ELF-1 (cell line): ENCODE results near the gene FGD5.

Experiments
- DNase-seq: peaks from one replicate; pipeline ENCODE4 v3.0.0-alpha.2; 2016; ENCODE audit warnings: low read depth, low spot score

The FGD5 gene

DNA sequence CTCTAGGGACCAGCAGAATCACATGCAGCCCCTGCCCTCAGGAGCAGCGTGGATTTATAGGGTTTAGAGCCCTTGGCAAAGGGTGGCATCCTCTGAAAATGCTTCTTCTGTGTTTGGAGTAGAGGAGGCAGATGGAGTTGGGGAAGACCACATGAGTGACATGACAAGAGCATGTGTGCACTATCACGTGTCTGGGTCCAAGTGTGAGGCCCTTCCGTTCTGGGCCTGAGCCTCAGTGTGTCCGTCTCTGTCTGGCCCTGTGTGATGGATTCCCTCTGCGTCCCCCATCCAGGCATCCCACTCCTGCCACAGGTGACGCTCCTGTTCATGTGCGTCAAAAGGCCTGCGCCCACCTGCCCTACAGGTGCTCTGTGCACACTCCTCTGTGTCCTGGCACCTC, 30.1 kb downstream of the FGD5 start:
- DNase-seq: no peak

DNA sequence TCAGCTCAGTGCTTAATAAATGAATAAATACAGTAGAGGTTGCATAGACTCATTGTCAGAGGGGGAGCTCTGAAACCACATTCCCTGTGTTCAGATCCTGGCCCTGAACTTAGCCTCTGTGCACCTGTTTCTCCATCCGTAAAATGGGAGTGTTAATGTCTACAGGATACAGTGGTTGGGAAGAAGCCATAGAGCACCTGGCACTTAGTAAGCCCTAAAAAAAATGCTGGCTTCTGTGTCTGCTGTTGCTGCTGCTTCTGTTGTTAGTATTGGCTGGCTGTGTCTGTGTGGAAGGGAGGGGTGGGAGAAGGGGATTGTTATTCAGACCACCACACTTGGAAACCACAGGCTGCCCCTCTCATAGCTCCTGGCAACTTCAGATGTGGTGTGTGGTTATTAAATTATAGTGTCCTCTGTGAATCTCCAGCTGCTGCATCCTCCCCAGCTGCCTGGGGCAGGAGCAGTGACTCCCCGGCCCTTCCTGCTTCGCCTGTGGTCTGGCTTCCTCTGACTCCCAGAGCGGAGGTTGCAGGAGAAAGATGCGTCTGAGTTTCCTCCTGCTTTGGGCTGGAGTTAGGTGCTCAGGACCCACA, 31.0 kb downstream of the FGD5 start:
- DNase-seq: no peak

DNA sequence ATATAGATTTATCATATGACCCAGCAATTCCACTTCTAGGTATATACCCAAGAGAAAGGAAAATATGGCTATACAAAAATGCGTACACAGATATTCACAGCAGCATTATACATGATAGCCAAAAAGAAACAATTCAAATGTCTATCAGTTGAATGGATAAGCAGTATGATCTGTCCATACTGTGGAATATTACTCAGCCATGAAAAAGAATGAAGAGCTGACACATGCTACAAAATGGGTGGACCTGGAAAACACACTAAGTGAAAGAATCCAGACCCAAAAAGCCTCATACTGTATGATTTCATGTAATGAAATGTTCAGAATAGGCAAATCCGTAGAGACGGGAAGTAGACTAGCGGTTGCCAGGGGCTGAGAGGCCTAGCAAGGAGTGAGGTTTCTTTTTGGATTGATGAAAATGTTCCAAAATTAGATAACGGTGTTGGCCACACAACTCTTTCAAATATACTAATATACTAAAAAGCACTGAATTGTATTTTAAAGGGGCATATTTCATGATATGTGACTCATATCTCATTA, 33.4 kb downstream of the FGD5 start:
- DNase-seq: no peak

DNA sequence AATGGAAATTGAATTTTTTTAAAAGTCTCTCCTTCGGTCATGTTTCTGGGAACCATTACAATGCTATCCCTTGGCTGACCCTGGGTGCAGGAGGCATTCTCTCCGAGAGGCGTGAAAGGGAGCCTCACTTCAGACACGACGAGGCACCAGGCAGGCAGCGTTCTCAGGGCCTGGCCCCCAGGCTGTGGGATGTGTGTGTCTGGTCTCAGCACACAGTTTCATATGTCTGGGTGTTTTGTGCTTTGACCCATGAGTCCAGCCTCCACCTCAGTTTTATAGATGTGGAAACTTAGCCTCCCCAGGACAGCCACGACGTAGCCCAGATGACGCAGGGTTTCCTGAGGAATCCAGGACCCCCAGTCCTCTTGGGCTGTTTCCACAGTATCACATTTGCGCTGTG, 34.0 kb downstream of the FGD5 start:
- no peak for DNase-seq

DNA sequence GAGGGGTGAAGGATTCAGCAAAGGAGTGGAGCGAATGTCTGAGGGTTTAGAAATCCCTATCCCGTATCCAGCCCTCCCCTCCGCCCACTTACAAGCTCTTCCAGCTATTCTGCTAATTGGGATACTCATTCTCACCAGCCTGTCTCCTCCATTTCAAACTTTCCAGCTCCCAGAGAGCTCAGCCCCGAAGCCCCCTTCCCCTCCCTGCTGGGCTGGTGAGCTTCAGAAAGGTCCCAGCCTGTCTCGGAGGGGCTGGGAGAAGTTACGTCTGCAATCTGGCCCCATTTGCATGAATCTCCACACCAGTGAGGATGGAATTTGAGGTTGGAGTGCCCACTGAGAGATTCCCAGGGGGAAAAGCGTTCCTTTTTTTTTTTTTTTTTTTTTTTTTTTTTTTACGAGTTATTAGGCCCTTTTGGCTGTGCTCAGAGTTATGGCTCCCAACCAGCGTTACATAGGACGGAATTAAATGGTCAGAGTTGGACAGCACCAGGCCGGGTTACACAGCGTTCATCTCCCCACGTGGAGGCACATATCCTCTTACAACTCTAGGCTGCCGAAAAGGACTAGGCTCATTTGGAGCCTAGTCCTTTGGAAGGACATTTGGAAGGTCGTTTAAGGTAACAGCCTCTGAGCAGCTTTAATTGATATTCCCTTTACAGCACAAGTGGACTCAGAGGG, 34.6 kb downstream of the FGD5 start:
- DNase-seq: no peak

DNA sequence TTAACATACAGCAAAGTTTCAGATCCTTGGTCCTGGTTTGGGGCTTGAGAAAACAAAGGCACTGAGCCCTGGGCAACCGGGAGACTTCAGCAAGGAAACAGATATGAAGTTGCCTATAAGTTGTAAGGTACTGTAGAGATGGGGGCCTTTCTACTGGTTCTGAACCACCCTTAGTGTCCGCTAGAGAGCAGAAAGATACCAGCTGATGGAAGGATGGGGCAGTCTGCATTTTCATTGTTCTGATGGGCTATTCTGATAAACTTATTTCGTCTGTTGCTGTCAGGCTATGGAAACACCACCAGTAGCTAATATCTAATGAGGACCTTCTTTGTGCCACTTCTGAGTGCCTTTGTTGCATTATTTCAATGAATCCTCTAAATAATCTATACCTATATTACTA, 38.7 kb downstream of the FGD5 start:
- DNase-seq: no peak

DNA sequence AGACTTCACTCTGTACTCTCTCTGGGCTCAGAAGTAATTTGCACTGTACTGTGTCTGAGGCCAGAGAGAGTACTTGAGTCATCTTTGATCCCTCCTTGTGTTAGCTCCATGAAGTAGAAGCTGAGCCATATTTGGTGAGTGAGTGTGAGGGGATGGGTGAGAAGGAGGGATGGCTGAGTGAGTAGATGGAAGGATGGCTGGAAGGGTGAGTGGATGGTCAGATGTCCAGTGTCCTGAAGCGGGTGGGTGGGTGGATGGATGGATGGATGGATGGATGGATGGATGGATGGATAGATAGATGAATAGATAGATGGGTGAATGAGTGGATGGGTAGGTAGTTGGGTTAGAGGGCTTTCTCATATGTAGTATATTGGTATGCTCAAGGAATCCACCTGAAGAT, 39.3 kb downstream of the FGD5 start:
- DNase-seq: no peak

DNA sequence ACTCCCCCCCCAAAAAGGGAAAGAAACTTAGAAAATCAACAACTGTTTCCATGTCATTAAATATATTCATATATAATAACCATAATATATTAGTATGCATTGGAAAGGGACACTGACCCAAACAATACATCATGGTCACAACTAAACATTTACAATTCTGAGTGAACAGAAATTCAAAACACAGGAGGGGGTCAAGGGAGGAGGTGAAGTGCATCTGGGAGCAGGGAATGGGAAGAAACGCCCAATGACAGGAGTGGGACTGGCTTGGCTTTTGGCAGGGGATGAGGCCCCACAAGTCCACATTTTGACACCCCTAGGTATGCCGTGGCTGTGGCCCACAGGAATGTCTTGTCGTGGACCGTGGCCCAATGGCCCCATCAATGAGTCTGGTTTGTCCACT, 41.1 kb downstream of the FGD5 start:
- no peak for DNase-seq

DNA sequence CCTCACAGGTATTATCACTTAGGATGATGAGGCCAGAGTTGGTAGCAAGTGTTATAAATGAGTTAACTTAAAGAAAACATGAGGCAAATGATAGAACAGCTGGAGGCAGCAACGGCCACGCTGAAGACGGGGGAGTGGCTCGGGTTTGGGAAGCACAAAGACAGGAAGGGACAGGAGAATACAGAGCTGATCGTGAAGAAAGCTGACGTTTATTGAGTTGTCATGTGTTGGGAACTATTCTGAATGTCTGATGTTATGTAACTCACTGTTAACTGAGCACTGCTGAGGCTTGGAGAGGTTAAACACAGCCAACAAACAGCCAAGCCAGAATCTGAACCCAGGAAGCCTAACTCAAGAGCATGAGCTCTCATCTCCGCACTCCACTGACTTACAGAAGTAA, 42.3 kb downstream of the FGD5 start:
- no peak for DNase-seq

DNA sequence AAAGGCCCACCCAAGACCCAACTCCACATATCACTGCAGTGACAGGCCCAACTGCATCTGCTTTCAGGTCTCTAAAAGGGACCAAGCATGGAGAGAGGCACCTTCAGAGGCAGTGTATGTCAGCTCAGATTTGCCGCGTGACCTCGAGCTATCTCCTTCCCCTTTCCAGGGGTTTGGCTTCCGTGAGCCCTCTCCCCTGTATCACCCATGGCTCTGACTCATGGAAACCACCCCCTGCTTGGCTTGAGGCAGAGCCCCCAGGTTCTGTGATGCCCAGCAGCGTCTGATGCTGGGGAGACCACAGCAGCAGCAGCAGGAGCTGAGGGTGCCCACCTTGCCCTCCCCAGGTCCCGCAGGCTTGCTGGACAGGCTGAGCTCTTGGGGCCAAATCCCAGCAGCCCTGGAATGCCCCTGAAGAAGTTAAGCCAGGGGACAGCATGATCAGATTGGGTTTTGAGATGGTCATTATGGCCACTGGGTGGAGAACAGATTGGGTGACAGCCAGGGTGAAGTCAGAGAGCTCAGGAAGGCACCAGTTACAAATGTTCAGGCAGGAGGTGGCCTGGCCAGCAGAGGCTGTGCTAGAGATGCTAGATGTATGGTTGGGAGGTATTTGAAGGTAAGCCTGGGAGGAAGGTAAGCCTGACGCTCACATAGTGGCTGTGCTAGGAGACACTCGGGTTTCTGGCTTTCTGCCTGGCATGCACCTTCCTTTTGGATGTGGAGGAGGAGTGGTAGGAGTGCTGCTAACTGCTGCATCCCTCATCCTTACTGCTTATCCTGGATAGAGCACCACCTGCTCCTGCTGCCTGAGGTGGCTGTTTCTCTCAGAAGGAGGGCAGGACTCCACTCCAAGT, 42.9 kb downstream of the FGD5 start:
- DNase-seq: no peak

DNA sequence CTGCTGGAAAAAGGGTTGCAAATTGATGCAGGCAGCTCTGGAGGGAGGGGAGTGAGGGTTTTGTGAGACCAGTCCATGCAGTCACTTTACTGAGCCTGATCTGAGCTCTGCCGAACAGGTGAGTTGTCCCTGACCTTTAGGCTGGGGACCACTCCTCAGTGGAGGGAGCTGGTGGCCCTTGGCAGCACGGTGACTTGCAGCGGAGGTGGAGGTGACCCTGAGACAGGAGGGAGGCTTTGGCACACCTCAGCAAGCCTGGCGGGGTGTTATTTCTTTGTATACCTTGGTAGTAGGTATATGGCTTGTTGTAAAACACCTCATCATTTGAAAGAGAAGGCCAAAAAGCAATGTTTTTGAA, 43.5 kb downstream of the FGD5 start:
- DNase-seq: no peak

DNA sequence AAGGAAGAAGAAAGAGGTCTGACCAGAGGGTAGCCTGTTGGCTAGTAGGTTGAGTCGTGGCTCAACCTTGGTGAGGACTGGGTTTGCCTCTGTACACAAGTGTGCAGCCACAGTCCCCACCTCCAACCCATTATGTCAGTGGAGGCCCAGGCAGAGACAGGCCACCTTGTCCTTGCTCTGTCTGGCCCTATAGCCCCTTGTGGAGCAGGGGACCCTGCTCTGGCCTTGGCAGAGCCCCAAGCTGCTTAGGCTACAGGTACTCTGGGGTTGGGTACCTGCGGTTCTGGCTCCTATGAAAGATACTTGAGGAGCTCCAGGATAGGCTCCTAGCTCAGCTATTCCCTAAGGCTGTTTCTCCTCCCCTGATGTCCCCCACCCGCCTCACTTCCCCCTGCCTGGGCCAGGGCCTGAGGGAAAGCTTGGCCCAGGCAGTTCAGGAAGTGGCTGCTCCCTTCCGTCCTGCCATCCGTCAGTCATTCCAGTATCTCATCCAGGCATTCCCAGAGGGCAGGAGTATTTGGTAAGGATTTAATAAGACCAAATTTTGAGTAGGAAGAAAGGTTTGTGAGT, 44.0 kb downstream of the FGD5 start:
- DNase-seq: no peak

DNA sequence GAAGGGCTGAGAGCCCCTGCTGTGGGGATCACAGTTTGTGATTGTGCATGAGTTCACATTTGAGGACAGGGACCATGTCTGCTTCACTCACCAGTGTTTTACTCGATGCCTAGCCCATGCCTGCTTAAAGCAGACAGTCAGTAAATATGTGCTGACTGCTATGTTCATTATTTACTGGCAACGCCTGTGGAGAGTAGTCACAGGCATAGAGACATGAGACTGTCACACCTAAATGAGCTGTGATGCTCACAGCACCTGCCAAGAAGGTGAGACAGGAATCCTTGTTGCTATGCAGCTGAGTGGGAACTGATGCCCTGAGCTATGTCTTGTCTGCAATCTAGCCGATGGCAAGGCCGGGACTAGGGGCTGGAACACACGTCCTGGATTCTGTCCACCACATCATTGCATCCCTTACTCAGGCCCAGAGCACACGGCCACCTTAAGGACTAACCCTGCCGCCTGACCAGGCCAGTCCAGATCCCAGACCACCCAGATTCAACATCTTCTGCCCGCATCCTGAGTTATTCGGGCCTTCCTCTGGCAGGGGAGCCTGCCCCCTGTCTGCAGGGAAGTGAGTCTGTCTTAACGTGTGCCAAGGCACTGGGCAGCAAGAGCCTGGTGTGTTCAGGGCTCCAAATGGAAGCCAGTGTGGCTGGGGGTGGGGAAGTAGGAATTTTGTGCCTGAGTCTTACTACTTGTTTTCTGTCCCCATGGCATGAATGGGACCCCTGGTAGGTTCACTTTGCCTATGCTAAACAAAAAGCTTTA, 44.8 kb downstream of the FGD5 start:
- DNase-seq: peak; percentile 32

DNA sequence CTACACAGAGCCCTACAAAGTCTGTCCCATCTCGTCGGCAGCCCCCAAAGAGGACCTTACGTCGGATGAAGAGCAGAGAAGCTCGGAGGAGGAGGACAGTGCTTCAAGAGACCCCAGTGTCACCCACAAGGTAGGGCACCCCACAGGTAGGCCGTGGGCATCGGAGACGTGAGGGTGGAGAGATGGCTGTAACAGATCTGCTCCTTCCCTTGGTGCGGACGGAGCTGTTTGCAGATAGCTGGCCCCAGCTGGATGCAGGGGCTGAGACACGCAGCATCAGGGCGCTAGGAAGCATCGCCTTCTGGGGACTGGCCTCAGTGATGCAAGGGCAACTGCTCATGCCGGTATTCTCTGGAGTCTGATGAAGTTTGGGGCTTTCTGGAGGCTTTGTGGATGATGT, 45.4 kb downstream of the FGD5 start:
- no peak for DNase-seq

DNA sequence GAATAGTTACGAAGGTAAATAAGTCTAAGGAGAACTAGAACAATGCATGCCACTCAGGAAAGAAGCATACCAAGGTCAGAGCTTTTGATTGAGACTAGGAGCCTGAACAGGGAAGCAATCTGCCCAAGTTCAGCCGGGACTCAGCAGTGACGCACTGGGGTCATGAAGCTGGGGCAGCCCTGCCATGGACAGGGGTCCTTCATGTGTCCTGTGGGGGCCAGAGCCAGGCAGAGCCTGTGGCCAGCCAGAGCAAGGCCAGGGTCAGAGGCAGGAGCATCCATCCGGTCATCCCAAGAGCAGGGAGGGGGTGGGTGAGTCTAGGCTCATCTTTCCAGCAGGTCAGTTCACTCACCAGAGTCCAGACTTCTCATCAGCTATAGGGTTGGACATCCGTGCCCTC, 47.9 kb downstream of the FGD5 start:
- DNase-seq: no peak

DNA sequence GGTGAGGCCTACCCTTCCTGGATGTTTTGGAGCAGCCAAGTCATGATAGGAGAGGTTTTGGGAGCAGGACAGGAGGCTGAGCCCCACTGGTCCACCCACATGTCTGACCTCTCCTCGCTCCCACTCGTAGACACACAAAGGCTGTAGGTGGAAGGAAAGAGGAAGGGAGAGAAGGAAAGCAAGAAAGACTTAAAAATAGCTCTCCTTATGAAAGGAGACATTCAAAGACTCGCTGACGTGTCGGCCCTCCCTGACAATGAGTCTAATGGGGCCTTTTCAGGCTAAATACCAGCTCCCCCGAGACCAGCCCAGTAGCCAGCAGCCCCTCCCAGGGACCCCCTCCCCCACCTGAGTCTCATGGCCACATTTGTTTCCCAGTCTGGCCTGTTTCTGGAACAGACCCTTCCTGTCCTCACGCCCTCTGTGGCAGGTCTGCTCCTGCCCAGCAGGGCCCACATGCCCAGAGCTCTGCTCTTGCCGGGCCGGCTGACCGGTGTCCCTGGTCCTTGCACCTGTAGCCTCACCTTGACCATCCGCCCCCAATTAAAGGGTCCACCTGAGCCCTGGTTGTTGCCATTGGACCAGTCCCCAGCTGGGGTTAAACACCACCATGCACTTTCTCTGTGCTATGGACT, 49.3 kb downstream of the FGD5 start:
- no peak for DNase-seq

DNA sequence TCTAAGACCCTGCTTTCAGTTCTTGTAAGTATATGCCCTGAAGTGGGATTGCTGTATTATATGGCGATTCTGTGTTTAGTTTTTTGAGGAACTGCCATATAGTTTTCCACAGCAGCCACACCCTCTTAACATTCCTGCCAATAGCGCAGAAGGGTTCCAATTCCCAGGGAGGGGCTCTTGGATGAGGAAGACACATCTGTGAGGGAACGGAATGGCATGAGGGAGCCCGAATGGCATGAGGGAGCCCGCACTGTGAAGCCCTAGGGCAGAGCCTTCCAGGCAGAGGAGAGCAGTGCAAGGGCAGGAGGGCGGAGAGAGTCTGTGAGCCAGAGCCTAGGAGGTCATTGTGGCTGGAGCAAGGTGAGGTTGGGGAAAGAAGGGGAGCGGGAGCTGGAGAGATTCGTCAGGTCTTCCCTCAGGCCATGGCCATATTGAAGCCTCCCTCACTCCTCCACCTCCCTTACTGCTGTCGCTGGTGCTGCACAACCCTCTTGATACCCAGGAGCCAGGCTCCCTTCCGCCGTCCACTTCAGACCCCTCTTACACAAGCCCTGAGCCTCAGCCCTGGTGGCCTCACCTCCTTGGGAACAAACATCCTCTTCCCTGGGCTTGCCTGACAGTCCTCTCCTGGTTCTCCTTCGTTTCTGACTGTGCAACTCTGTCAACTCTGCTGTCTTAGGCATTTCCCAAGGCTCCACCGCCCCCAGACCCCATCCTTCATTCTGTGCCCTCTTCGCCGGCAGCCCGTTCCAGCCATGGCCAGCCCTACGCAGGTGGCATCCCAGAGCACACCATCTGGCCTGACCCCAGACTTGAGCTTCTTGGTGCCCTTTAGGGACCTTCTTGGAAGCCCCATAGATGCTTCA, 51.4 kb downstream of the FGD5 start:
- no peak for DNase-seq

DNA sequence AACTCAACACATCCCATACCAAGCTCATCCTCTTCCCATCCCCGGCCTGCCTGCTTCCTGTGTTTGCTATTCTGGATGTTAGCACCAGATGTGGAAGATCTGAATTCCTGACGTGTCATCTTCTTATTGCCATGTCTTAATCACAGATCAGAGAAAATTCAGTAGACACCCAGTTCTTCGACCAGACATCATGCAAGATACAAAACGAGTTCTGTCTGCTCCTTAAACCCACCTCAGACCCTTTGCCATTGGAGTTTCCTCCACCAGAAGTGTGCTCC, 52.0 kb downstream of the FGD5 start:
- DNase-seq: no peak

DNA sequence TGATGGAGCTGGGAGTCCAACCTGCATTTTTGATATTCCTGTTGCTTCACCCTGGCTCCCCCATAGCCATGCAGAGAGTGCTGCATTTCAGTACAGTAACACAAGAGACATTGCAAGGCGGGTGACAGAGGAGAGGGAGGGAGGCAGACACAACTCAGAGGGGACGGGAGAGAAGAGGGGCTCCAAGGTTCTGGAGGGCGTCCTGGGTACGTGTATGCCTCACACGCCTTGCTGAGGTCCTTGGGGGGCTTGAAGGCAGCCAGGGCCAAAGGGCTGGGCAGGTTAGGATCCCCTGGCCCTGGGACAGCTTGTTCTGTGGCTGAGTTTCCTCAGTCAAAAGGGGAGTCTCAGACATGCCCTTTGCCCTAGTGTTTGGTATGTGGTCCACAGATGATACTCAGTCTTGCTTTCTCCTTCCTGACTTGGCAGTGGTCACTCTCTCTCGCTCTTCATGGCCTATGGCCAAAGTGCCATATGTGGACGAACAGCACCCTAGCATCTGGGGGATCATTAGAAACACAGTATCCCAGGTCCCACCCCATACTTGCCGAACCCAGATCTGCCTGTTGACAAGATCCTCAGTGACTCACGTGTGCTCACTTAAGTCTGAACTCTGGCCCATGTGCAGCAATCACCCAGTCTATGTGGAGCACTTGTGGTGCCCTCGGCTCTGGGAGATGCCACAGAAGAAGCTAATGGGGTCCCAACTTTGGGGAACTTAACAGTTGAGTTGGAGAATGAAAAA, 52.9 kb downstream of the FGD5 start:
- no peak for DNase-seq

DNA sequence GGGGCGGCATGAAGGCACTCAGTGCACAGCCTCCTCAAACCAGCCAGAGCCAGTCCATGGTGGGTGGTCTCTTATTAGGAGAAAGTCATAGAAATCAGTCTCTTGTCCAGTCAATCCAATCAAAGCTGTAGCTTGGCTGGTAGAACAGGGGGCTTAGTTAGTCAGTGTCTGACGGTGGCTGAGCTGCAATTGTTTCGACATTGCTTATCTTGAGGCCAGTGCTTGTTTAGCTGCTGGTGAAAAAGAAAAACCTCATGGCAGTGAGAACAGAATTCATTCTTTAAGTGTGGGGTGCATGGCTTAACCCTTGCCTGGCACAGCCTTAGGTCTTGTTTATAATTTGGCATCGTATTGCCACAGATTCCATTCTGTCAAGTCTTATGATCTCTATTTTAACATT, 53.9 kb downstream of the FGD5 start:
- no peak for DNase-seq
